Mucosa of descending colon (tissue), 3 donors: ENCODE data around the gene APOA4. TPM values are rescaled to one million over a fixed set of nuclear protein-coding genes. Genes with fewer than 3 reads are reported as not detected.

Source experiments
- ATAC-seq: fragments of 200-7000 bp; cut with Tn5 transposase; one replicate; pipeline ENCODE4 v1.9.1; 2020; ENCODE audit warnings: mild to moderate bottlenecking, moderate library complexity
- DNase-seq, 3 donors: peaks; one replicate each; pipeline ENCODE4 v3.0.0-alpha.2; 2020
- H3K36me3 ChIP-seq: fragments of 200-600 bp; one replicate; pipeline ENCODE4 v1.8.0; 2021; ENCODE audit warnings: low read depth, mild to moderate bottlenecking
- H3K4me1 ChIP-seq: fragments of 200-600 bp; one replicate; pipeline ENCODE4 v1.8.0; 2021; ENCODE audit warnings: low read depth, mild to moderate bottlenecking
- H3K4me3 ChIP-seq: fragments of 200-600 bp; one replicate; pipeline ENCODE4 v1.8.0; 2021; ENCODE audit warnings: mild to moderate bottlenecking
- H3K9me3 ChIP-seq: fragments of 200-600 bp; one replicate; pipeline ENCODE4 v1.8.0; 2021; ENCODE audit warnings: mild to moderate bottlenecking
- CTCF ChIP-seq: fragments of 200-600 bp; IDR thresholded peaks from one replicate; pipeline ENCODE4 v1.8.0; 2022; ENCODE audit warnings: antibody characterized with exemption, mild to moderate bottlenecking
- intact Hi-C, 2 donors: fragments of 100-400 bp; cut with DNase I in 1 of 2; cut with micrococcal nuclease in 1 of 2; formaldehyde crosslinking; loops; one replicate each; pipeline versions ENCODE4 v1.11.0 to v1.11.1; 2022; cut with DNase I, micrococcal nuclease
- total RNA-seq, 3 donors: library from RNA; stranded (reverse); fragmentation: NEBNext Ultra II Directional in 2 of 3; extraction: Animal tissue kit (Norgen Biotek cat#: 25700) in 2 of 3; gene quantifications; one replicate each; pipeline versions ENCODE4 v1.2.1 to v1.2.4, GENCODE V29; 2021 to 2023
- donor health status: DM: no; HTN: no; CAD: no; lungs with moderate emphysema.
- donor health status: DM: no; HTN: no; CAD: no.
- donor health status: DM: no; HTN: yes; CAD: no.

APOA4 gene
- total RNA-seq, 3 donors from 2014 or later: not detected

- Histone ChIP-seq H3K9me3 (no peaks in the 10 kb centered on the region), H3K36me3 (no peaks in the 10 kb centered on the region), H3K4me1 (peaks cover 6% of the 10 kb centered on the region), H3K4me3 (no peak overlapping the region)
- ATAC-seq: no peak
- no peak for TF ChIP-seq CTCF
- no peak for DNase-seq
- intact Hi-C loops: no loop called here
These were observed 9.5 kb upstream of the APOA4 start for GRCh38 chr11:116832350-116833290.

- Histone ChIP-seq H3K36me3 (no peaks in the 10 kb centered on the region), H3K4me3 (no peak overlapping the region), H3K4me1 (peaks cover 6% of the 10 kb centered on the region), H3K9me3 (no peaks in the 10 kb centered on the region)
- DNase-seq (no peak), ATAC-seq (no peak)
- intact Hi-C loops: no loop called here
- TF ChIP-seq CTCF: no peak
These were observed 8.8 kb upstream of the APOA4 start for GRCh38 chr11:116831790-116832349.

GRCh38 chr11:116830184-116830912 lies 7.2 kb upstream of the APOA4 start:
- H3K4me1 ChIP-seq: no peaks in the 10 kb centered on the region
- H3K4me3 ChIP-seq: no peak overlapping the region
- ATAC-seq (no peak), DNase-seq (no peak)
- no peak for TF ChIP-seq CTCF
- no peaks in the 10 kb centered on the region for H3K36me3 ChIP-seq
- no peaks in the 10 kb centered on the region for H3K9me3 ChIP-seq
- intact Hi-C loops: no loop called here

- Histone ChIP-seq H3K36me3 (no peaks in the 10 kb centered on the region), H3K4me1 (no peaks in the 10 kb centered on the region), H3K9me3 (no peaks in the 10 kb centered on the region), H3K4me3 (no peak within 1 kb of the TSS)
- intact Hi-C loops: no loop called here
- DNase-seq (no peak), ATAC-seq (peak; percentile 14)
- TF ChIP-seq CTCF: no peak
These were observed 6.5 kb upstream of the APOA4 start, which contains the start of gene APOC3 for GRCh38 chr11:116829525-116830183. APOC3 (plus strand) TSS chr11:116829907; CDS start chr11:116830583, 676 bp downstream.
